Inflammatory macrophage treated with lipopolysaccharide for 1 hour (primary cell): ENCODE data around the gene LPP.

Experiments used
- DNase-seq, 2 donors: peaks; one replicate each; pipeline ENCODE4 v3.0.0-alpha.2; 2020 to 2022

Gene LPP

DNA sequence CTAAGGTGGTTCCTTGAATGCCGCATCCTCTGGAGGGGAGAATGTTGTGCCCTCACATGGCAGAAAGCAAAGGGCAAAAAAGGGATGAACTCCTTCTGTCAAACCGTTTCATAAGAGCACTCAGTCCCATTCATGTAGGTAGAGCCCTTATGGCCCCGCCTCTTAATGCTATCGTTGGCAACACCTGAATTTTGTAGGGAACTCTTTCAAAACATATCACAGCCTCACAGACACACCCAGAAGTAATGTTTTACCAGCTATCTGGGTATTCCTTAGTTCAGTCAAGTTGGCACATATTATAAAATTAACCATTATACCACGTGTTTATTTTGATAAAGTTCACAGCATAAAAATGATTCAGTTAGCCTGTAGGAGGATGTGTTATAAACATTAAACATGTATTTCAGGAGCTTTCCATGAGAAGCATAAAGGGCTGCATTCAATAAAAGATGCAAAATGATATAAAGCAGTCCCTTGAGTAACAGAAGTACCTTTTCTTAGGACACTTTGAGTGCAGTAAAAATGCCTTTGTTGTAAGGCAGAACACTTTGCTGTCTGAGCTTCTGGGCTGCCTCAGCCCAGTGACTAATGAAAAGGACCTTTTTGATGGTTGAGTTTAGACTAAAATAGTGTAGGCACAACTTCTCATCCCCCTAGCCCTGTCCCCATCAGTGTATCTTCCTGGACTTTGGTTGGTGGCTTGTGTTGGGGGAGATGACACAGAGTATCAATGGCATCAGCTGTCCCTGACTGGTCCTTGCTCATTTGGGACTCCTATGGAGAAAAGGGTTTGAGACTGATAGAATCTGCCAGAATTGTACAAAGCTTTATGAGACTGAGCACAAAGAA lies 754.3 kb downstream of the LPP start:
- DNase-seq: no peak

DNA sequence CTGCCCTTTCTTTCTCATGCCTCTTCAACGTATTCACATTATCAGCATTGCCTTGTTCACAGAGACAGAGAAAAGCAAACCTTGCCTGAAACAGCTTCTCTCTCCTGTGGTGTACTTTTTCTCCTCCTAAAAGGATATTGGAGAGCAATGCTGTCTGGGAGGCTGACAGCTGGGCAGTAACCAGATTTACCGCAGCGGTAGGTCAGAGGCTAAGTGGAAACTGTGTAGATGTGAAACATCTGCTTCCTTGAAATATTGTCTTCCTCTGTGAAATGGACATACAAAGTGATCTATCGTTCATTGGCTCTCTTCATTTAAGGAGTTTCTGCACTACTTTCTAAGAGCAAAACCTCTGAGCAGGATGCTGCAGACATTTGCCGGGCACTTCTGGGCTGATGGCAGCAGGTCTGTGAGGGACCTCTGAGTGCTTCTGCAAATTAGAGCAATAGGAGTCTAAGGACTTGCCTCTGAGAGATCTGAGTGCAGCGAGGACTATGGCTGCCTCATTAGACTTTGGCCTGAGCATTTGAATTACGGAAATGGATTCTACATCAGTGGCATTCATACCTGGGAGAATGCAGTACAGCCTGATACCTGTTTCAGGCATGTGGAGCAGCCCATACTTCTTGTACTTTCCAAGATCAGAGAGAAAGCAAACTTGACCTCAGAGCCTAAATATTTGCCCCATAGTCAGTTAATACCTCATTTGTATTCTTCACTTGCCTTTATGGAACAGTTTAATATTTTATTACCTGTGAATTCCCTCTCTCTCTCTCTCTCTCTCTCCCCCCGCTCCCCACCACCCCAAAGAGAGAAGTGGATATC lies 757.3 kb downstream of the LPP start:
- DNase-seq: no peak

DNA sequence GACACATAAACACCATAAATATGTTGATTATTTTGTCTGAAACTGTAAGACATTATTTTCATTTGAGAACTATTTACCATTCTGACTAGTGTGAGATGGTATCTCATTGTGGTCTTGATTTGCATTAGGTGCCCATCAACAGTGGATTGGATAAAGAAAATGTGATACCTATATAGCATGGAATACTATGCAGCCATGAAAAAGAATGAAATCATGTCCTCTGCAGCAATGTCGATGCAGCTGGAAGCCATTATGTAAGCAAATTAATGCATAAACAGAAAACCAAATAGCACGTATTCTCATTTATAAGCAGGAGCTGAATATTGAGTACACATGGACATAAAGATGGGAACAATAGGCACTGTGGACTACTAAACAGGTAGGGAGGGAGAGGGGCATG lies 759.1 kb downstream of the LPP start:
- DNase-seq: no peak

DNA sequence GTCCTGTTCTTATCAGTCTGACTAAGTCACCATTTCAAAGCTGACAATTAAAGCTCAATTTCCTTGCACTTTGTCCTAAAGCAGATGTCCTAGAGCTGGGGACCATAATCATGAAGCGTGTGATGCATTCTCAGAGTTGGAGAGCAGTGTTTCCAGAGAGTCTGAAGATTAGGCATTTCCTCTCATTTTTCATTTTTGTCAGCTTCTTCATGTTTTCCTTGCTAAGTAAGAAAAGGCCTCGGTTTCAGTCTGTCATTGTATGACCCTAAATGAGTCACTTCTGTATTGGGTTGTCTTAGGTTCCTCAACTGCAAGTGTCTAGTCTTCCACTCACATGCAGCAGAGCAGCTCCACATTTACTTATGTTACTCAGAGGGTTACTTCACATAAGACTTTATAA lies 760.6 kb downstream of the LPP start:
- peak; percentile 73 to 89 for DNase-seq

DNA sequence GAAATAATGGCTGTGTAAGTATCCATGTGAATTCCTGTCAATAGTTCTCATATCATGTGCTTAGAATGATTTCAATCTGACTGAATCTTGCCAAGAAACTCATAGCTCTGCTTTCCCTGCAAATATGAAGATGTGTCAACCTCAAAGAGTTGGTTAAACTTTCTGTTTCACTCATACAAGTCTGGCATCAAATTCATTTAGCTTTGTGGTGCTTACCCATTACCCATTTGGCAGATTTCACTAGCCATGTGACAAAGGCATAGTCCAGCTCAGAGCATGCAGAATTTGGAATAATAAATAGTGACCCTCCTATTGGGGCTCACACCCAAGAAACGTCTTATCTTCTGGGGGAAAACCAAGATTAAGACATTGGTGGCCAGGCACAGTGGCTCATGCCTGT lies 761.2 kb downstream of the LPP start:
- peak; percentile 33 to 70 for DNase-seq

- peak; percentile 77 to 86 for DNase-seq
Measured at GRCh38 chr3:188916934-188917401, 763.0 kb downstream of the LPP start.

- no peak for DNase-seq
Measured at GRCh38 chr3:188918093-188918492, 764.1 kb downstream of the LPP start.

DNA sequence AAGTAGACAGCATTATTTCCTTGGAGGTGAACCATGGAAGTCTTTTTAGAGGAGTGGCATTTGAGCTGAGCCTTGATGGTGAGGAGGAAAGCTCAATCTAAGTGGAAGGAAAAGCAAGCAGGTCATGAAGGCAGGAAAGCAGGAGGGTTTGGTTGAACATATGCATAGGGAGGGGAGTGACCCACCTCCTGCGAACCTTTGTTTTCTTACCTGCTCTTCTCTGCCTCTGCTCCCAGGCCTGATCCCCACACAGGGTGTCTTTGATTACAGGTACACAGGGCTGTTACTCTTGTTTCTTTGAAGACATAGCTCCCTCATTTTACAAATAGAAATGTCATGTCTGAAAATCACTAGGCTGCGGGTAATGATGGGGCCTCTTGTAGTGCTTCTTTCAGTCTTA lies 769.7 kb downstream of the LPP start:
- no peak for DNase-seq

- no peak for DNase-seq
Measured at GRCh38 chr3:188925376-188925775, 771.4 kb downstream of the LPP start.

GRCh38 chr3:188926111-188926510 lies 772.2 kb downstream of the LPP start:
- no peak for DNase-seq

- peak in 1 of 2 donors; percentile 53 for DNase-seq
Measured at GRCh38 chr3:188926741-188927511, 773.0 kb downstream of the LPP start.

GRCh38 chr3:188927971-188928370 lies 774.0 kb downstream of the LPP start:
- peak in 1 of 2 donors; percentile 48 for DNase-seq

GRCh38 chr3:188929137-188929536 lies 775.2 kb downstream of the LPP start:
- no peak for DNase-seq

DNA sequence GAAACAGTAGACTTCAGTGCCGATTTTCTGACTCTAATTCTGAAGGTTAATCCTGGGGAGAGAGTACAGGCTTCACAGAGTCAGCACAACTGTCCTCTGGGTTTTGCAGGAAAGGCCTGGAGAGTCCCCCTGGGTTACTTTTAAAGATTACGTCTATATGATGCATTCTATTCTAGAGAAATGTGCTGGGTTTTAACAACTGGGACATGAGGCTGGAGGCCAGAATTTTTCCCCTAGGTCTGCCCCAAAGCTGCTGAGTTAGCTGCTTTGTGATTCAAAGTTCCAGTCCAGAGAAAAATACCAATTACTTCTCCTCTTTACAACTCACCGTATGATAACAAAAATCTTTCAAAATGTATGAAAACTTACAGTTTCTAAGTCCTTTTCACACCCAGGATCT lies 777.1 kb downstream of the LPP start:
- no peak for DNase-seq

DNA sequence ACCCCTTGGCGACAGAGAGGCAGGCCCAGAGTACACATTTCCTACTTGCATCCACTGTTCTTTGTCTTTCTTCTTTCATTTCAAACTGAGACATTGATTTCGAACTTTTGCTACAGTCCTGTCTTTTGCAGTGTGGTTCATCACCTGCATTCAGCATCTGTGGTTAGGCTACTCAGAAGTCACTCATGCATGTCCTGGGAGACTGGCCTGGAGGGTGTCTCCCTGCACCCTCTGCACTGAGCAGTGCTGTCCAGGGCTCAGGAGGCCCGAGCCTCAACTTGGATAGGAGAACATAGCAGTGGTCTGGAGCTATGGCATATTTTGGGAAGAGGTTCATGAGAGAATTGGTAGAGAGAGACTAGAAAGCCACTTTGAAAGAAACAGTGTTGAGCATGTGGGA lies 777.6 kb downstream of the LPP start:
- no peak for DNase-seq

DNA sequence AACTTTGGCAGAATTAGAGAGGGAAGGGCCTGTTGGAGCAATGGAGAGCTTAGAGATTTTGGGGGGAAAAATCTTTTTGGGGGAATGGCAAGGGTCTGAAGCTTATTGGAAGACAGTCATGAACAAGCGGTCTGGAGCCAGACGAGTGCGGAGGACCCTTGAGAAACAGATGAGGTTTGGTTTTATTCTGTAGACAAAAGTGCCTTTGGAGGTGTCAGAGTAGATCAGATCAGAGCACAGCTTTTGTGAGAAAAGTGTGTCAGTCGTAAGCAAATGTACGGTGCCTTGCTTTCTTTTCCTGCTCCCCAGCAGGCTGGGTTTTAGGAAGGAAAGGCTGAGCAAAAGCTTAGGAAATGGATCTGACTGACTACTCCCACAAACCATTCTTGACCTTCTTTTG lies 781.0 kb downstream of the LPP start:
- no peak for DNase-seq

DNA sequence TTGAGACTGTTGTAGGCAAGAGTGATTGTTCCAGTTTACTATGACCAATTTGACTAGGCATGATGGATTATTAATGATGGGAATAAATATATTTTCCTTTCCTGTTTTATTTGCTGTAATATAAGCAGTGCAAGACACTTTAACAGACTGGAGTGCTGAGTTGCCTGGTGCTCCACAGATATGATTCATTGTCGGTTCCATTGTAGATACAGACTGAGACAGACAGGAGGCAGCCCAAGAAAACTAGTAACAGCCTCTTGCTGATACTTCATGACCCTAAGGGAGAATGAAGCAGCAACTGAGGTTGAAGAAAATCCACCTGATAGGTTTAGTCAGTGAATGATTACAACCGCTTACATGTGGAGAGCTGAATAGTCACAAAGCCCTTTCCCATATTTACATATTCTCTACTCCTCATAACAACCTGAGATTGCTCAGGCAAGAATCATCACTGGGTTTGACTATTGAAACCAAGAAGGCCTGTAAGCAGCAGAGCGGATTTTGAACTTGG lies 782.7 kb downstream of the LPP start:
- no peak for DNase-seq

- no peak for DNase-seq
Measured at GRCh38 chr3:188937389-188937788, 783.4 kb downstream of the LPP start.

DNA sequence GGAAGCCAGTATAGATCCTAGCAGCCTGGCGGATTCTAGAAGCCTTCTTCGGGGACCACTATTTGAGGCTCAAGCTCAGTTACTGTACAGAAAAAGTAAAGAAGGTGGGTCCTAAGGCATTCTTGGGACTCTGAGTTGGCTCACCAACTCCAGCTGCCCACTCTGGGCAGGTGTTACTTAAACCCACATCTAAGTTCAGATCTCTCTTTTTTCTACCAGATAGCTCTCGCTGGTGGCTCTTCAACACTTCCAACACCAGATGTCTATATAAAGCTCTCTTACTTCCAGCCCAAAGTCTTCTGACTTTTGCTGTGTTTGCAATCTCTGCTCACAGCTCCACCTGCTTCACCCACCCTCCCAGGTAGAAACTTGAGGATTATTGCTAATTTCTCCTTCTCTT lies 785.0 kb downstream of the LPP start:
- DNase-seq: no peak

DNA sequence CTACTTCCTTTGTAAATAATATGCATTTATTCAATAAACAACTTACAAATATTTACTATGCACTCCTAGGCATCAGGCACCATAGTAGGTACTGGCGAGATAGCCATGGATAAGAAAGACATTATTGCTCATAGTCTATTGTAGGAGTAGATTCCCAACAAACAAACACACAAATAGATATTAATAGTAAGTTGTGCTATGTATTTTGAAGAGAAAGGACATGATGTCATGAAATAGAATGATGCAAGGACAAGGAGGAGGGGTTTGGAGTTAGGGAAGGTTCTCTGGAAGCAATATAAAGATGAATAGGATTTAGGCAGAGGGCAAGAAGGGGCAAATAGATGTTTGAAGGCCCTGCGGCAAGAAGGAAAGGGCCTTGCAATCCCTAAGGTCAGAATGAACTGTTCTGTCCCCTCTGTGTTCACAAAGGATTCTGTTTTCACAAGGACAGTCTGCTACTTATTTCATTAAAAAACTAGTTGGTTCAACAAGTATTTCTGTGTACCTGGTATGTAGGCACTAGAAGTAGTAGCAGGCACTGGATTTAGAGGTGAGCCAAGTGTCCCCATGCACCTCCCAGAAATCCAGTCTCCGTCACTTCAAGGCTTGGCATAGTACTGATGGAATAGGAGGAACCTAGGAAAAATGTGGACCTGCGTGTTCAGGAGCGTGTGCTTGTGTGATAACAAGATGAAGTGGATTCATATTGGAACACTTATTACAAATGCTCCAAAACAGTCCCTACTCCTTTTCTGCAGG lies 786.0 kb downstream of the LPP start:
- peak; percentile 51 to 58 for DNase-seq
